ENCODE results near the gene TXNDC11.

The TXNDC11 gene

GRCh38 chr16:11717811-11718210, 24.8 kb downstream of the TXNDC11 start:
- DNase-seq = no peak

DNA sequence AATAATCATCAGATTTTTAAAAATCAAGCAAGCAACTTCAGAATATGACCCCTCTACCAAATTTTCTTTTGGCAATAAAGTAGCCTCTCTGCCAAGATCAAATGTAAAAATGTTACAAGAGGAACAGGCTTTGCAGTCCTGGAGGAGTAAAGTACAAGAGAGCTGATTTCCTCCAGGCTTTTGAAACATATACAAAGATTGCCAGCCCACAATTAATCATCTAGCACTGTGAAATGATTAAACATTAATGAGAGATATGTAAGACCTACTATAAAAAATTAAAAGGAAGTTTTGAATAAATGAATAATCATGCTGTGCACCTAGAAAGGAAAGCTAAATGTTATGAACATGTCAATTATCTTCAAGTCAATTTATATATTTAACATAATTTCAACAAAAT, 26.3 kb downstream of the TXNDC11 start:
- DNase-seq = no peak

- DNase-seq = no peak
These were observed 27.3 kb downstream of the TXNDC11 start for GRCh38 chr16:11715246-11715947.

DNA sequence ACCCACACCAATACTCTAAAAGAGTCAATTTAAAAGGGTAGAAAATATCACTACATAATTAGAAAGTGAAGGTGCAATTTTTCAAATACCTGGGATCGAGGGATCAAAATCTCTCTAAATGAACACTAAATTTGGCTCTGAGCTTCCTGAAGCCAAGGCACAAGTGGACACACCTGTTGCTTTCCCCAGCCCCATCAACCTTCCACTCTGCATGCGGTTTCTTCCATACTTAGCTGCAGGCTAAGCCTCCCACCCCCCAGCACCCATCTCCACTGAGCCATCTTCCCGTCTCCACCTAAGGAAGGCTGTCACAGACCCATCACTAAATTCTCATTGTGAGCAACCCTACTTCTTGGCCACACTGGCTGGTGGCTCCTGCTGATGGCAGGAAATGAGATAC, 30.5 kb downstream of the TXNDC11 start:
- no peak for DNase-seq

- DNase-seq = no peak
These were observed 31.0 kb downstream of the TXNDC11 start for GRCh38 chr16:11711662-11712061.

GRCh38 chr16:11708421-11708820, 34.2 kb downstream of the TXNDC11 start:
- no peak for DNase-seq

DNA sequence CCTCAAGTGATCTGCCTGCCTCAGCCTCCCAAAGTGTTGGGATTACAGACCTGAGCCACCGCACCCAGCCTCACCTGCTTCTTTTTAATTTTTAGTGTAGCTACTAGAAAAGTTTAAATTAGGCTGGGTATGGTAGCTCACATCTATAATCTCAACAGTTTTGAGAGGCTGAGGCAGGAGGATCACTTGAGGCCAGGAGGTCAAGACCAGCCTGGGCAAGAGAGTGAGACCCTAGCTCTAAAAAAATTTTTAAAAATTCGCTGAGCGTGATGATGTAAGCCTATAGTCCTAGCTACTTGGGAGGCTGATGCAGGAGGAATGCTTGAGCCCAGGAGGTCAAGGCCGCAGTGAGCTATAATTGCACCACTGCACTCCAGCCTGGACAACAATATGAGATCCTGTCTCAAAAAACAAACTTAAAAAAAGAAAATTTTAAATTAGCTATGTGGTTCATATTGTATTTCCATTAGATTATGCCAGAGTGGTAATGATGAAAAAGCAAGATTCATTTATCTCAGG, 34.9 kb downstream of the TXNDC11 start:
- no peak for DNase-seq

DNA sequence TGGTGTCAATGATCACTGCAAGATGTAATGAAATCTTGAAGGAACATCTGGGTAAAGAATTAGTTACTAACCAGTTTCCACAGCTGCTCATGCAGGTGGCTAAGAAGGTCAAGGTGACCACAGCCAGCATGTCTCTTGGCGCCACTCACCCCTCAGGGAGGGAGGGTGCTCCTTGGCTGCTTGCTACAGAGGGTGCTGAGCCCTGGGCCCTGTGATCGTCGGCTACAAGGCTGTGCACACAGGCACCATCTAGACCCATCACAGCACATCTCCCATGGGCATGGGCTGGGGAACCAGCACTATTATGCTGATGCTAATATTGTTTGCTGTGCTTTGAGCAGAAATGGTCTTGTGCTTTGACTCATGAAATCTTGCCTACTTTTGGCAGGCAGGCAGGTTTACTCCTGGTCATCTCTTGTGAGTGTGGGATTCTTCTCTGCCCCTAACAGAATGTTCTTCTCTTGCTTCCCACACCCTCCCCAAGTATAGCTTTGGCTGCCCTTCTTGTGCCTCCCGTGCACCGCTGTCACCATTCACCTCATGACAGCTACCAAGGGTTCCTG, 36.4 kb downstream of the TXNDC11 start:
- no peak for DNase-seq

- DNase-seq = no peak
These were observed 37.2 kb downstream of the TXNDC11 start for GRCh38 chr16:11705311-11706025.

DNA sequence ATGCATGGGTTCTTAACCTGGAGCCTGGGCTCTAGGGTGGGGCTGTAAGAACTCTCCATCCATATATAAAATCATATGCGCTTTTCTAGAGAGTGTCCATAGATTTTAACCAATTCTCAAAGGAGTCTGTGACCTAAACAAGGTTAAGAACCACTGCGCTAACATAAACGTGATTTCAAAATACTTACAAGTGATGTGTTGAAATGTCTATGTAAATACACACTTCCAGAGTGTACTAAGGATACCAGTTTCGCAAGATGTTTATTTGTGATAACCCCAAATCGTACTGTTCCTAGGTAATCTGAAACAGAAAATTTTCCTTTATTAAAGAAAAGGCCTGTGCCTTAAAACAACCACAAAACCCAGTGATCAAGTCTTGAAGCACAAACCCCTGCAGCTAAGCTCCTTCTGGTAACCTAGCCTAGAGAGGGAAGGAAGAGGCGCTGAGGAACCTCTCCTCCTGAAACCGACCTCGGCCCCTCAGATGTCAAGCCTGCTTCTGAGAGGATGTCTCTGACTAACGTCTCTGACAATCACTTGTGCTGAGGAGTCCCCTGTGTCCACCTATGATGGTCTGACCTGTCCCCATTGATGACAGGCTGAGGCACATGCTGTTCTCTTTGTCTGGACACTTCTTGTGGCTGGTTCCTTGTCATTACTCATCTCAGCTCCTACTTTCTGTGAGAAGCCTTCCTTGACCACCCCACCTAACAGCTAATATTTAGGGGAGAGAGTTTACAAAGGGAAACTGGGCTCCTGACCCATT, 42.2 kb downstream of the TXNDC11 start:
- DNase-seq = no peak

DNA sequence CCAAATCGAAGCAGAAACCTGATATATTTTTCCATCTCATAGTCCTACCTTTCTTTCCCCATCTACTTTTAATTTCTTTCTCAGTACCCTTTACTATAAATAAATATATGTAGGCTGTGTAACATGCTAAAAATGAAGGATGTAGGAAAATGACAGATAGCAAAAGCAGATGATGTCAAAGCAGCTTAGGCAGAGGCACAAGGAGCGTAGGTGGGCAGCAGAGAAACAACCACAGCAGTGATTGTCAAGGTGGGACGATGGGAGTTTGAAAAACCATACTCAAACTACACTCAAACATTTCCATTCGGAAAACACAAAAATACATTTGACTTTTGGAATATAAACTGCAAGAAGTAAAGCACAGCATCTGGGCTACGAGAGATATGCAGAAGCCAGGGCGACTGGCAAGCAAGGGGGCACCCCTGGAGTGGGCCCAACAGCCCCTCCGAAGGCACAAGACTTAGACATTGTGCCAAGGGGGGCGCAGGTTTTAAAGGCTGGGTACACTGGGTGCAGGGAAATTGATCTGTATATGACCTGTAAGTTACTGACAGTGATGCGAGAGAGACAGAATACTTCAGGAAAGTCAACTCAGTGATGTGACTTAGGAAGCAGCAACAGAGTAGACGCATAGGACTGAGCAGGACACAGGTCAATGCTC, 43.3 kb downstream of the TXNDC11 start:
- no peak for DNase-seq

DNA sequence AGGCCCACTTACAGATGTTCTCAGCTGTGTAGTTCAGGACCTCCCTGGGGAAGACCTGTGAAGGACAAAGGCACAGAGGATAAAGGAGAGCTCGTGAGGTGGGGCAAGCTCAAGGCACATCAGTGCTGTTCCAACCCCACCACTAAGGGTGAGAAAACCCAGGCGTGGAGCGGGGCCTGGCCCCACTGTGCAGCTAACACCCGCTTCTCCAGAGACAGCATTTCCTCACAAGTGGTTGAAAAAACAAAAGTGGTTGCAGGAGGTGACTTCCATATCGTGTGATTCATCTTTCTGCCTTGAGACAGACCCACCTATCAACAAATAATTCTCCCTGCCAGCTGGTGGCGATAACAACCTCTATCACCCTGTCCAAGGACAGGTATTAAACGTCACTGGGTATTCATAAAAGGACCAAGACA, 44.4 kb downstream of the TXNDC11 start:
- DNase-seq = no peak

DNA sequence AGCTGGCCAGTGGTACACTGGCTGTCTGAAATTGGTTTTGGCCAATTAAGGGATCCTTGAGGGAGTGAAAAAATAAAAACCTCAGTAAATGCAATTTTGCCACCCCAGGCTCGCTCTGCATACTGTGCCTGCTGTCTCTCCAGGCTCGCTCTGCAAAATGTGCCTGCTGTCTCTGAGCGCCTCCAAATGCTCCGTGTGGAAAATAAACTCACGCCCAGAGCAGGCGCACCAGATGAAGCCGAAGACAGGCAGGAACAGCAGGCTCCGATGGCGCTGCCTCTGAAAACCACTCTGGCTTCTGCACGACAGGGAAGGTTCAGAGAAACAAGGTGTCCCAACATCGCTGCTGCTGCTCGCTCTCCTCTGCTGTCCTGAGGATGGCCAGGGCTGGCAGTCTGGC, 45.3 kb downstream of the TXNDC11 start:
- DNase-seq = no peak

GRCh38 chr16:11696266-11697012, 46.2 kb downstream of the TXNDC11 start:
- DNase-seq = no peak

DNA sequence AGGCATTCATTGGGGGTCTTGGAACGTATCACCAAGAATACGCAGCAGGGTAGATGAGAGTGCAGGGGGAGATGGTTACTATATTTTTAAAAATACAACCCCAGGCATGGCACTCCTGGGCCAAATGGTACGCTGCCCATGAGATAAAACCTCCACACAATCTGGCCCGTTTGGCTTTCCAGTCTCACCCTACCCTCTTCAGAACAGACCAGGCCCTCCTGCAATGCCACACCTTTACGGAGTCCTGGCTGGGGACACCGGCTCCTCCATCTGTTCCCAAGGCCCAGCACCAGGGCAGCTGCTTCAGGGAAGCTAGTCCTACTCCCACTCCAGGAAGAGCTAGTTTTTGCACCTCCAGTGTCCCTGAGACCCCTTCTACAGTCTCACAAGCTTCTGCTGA, 50.0 kb downstream of the TXNDC11 start:
- no peak for DNase-seq

- no peak for DNase-seq
These were observed 50.5 kb downstream of the TXNDC11 start for GRCh38 chr16:11692171-11692570.

GRCh38 chr16:11691771-11692170, 50.9 kb downstream of the TXNDC11 start:
- no peak for DNase-seq

DNA sequence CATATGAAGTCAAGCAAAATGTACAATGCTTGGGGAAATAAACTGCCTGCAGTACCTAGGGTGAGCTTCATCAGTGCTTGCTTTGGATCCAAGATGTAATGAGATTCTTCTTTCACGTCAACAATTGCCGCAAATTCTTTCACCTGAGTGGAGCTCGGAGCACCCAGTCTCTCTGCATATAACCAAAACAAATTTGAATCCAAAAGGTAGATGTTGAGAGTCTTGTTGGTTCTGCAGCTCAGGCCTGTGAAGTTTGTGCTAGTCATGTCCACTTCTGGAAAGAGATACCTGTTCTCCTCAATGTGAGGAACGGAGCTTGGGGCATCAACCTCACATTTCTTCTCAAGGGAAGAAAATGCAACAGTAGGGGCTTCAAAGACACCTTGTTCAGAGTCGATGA, 51.4 kb downstream of the TXNDC11 start:
- DNase-seq = no peak

GRCh38 chr16:11689031-11689840, 53.4 kb downstream of the TXNDC11 start:
- DNase-seq = no peak

DNA sequence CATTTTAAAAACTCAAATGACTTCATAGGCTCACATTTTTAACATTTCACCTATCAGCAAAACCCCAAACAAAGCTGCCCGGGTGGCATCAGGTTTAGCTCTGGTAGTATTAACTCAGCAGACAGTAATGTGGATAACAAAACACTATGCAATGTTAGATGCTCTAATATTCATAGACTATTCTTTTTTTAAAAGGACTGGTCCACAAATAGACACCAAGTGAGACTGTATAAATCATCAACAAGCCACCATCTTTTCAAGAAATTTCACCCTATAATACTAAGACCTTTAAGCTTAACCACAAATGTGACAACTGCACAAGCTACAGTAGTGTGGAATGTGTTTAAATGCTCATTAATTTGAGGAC, 54.2 kb downstream of the TXNDC11 start:
- DNase-seq = no peak
